ENCODE data around the gene HES4. TPM values are rescaled to one million over a fixed set of nuclear protein-coding genes. Genes with fewer than 3 reads are reported as not detected.
A peak's percentile ranks its signal among the peaks of the same experiment; 100 is the strongest.

HES4 gene
- total and polyA plus RNA-seq, 2 of the 13 experiments (the other 11 are each of a cell fraction or from before 2014, with no cell fraction given): 8.8 to 10.6 TPM

GRCh38 chr1:1020000-1020404 is 20.1 kb upstream of the HES4 start, which contains the start of gene AGRN (continued):
- TF ChIP-seq LBX2 (CRISPR knock-in tag; IDR thresholded peaks at IDR 0.05; ENCODE audit: borderline replicate concordance) (0 out of 2 replicates have a peak, but pooled peaks have one; percentile 49), NR3C1 (CRISPR knock-in tag; IDR thresholded peaks at IDR 0.05) (no peak), THRA (CRISPR knock-in tag; IDR thresholded peaks at IDR 0.05; ENCODE audit: borderline replicate concordance) (no peak), ZNF766 (CRISPR knock-in tag; IDR thresholded peaks at IDR 0.05; ENCODE audit: borderline replicate concordance) (no peak), CENPX (CRISPR knock-in tag; IDR thresholded peaks at IDR 0.05) (no peak), NFE2L2 (IDR thresholded peaks at IDR 0.05; ENCODE audit: low read length) (no peak), KMT2A (CRISPR knock-in tag; IDR thresholded peaks at IDR 0.05) (no peak), MEIS2 (CRISPR knock-in tag; IDR thresholded peaks at IDR 0.05) (0 out of 2 replicates have a peak, but pooled peaks have one; percentile 51), SNAI1 (CRISPR knock-in tag; IDR thresholded peaks at IDR 0.05; ENCODE audit: borderline replicate concordance) (no peak), SETDB1 (CRISPR knock-in tag; IDR thresholded peaks at IDR 0.05; ENCODE audit: borderline replicate concordance) (no peak), ZSCAN31 (CRISPR knock-in tag; IDR thresholded peaks at IDR 0.05; ENCODE audit: low read depth) (0 out of 2 replicates have a peak, but pooled peaks have one; percentile 59), ZBTB39 (CRISPR knock-in tag; IDR thresholded peaks at IDR 0.05) (no peak), ZNF709 (CRISPR knock-in tag; IDR thresholded peaks at IDR 0.05) (no peak), SIN3B (IDR thresholded peaks at IDR 0.05; ENCODE audit: low read length) (no peak), JDP2 (CRISPR knock-in tag; IDR thresholded peaks at IDR 0.05; ENCODE audit: borderline replicate concordance) (no peak), MAZ (IDR thresholded peaks at IDR 0.05; ENCODE audit: borderline replicate concordance, low read depth, low read length) (no peak), MAZ (CRISPR knock-in tag; IDR thresholded peaks at IDR 0.05; ENCODE audit: low read depth) (peak; percentile 72; the same call in 1 of the 2 replicates), E2F1 (CRISPR knock-in tag; IDR thresholded peaks at IDR 0.05) (no peak), DRAP1 (CRISPR knock-in tag; IDR thresholded peaks at IDR 0.05) (no peak), ZFY (CRISPR knock-in tag; IDR thresholded peaks at IDR 0.05) (peak; percentile 63), YY1 (IDR thresholded peaks at IDR 0.05; ENCODE audit: insufficient read depth, insufficient replicate concordance, low read depth, low read length) (peak; percentile 33), SMAD3 (CRISPR knock-in tag; IDR thresholded peaks at IDR 0.05) (no peak), MAX (IDR thresholded peaks at IDR 0.05) (peak; percentile 25; the same call in 1 of the 2 replicates)

Data from HepG2 (cell line).